ENCODE data around the gene BEGAIN. TPM values are rescaled to one million over a fixed set of nuclear protein-coding genes. Genes with fewer than 3 reads are reported as not detected.

The BEGAIN gene
- total RNA-seq, 1 experiment from 2014 or later: 0.54 TPM

DNA sequence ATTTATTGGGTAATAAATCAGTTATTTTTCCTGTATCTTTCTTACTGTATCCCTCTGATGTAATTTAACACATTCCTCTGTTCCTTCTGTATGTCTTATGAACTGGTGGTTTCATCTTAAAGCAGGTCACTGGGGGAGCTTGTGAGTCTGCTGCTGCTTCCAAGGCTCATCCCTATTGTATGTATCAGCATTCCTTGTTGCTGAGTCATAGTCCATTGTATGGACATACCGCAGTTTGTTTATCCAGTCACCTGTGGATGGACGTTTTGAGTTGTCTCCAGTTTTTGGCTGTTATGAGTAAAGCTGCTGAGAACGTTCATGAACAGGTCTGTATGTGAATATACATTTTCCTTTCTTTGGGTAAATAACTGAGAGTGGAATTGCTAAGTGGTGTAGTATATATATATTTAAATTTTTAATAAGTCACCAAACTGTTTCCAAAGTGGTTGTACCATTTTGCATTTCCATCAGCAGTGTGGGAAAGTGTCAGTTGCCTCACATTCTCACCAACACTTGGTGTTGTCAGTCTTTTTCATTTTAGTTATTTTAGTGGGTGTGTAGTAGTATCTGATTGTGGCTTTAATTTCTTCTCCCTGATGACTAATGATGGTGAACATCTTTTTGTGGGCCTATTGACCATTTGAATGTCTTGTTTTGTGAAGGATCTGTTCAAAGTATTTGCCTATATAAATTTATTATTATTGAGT is 82.7 kb downstream of the BEGAIN start:
- Mint-ChIP-seq H3K36me3 (ENCODE audit: insufficient read depth, unreplicated experiment) (no peaks in the 10 kb centered on the region), H3K9me3 (ENCODE audit: unreplicated experiment) (peaks cover 17% of the 10 kb centered on the region), H3K27me3 (ENCODE audit: insufficient read depth, unreplicated experiment) (peaks cover 2% of the 10 kb centered on the region), H3K4me3 (ENCODE audit: unreplicated experiment) (no peak overlapping the region), H3K27ac (ENCODE audit: unreplicated experiment) (no peak overlapping the region), H3K4me1 (ENCODE audit: low read depth, unreplicated experiment) (no peaks in the 10 kb centered on the region)
- Histone ChIP-seq H3K9me3 (no peaks in the 10 kb centered on the region), H3K4me3 (ENCODE audit: low read depth, low read length) (no peak overlapping the region), H3K4me1 (no peaks in the 10 kb centered on the region), H3K36me3 (ENCODE audit: control insufficient read depth, insufficient read depth, low read length) (no peaks in the 10 kb centered on the region), H3K27me3 (replicated peaks; ENCODE audit: control insufficient read depth, insufficient read depth, low read length) (no peaks in the 10 kb centered on the region)
- CTCF ChIA-PET: no interaction called here
- DNase-seq: no peak
- POLR2A ChIA-PET: no interaction called here
- BruUV-seq (replicated peaks): no TSS peak
- intact Hi-C loops (cut with micrococcal nuclease; ENCODE audit: unreplicated experiment): no loop called here
- TF ChIP-seq, protein P1, sequence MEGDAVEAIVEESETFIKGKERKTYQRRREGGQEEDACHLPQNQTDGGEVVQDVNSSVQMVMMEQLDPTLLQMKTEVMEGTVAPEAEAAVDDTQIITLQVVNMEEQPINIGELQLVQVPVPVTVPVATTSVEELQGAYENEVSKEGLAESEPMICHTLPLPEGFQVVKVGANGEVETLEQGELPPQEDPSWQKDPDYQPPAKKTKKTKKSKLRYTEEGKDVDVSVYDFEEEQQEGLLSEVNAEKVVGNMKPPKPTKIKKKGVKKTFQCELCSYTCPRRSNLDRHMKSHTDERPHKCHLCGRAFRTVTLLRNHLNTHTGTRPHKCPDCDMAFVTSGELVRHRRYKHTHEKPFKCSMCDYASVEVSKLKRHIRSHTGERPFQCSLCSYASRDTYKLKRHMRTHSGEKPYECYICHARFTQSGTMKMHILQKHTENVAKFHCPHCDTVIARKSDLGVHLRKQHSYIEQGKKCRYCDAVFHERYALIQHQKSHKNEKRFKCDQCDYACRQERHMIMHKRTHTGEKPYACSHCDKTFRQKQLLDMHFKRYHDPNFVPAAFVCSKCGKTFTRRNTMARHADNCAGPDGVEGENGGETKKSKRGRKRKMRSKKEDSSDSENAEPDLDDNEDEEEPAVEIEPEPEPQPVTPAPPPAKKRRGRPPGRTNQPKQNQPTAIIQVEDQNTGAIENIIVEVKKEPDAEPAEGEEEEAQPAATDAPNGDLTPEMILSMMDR (IDR thresholded peaks at IDR 0.05; ENCODE audit: insufficient read depth in 1 of 2, low read depth in 1 of 2, low read length in 1 of 2, severe bottlenecking in 1 of 2, unreplicated experiment in 1 of 2): no peak

DNA sequence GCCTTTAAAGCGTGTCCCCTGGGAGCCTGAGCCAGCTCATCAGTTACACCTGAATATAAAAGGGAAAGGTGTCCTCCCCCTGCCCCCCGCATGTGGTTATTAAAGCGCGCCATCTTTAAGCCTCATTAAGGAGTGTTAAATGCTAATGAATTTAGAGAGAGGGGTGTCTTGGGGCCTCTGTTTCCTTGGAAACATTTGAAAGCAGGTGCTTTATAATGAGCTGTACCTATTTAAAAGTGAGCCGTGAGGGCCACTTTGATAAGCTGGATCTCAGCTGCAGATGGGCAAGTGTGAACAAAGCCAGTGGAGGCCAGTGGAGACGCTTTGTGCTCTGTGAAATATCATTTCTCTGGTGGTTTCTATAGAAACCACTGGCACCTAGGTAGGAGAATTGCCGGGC is 84.0 kb downstream of the BEGAIN start:
- H3K9me3 Mint-ChIP-seq (ENCODE audit: unreplicated experiment): peaks cover 17% of the 10 kb centered on the region
- H3K4me1 ChIP-seq: no peaks in the 10 kb centered on the region
- H3K4me3 ChIP-seq (ENCODE audit: low read depth, low read length): no peak overlapping the region
- intact Hi-C loops (cut with micrococcal nuclease; ENCODE audit: unreplicated experiment): no loop called here
- H3K27me3 ChIP-seq (replicated peaks; ENCODE audit: control insufficient read depth, insufficient read depth, low read length): no peaks in the 10 kb centered on the region
- H3K9me3 ChIP-seq: no peaks in the 10 kb centered on the region
- TF ChIP-seq, protein P1 (IDR thresholded peaks at IDR 0.05; ENCODE audit: insufficient read depth in 1 of 2, low read depth in 1 of 2, low read length in 1 of 2, severe bottlenecking in 1 of 2, unreplicated experiment in 1 of 2): no peak
- no peak overlapping the region for H3K4me3 Mint-ChIP-seq (ENCODE audit: unreplicated experiment)
- H3K36me3 ChIP-seq (ENCODE audit: control insufficient read depth, insufficient read depth, low read length): no peaks in the 10 kb centered on the region
- no TSS peak for BruUV-seq (replicated peaks)
- peaks cover 2% of the 10 kb centered on the region for H3K27me3 Mint-ChIP-seq (ENCODE audit: insufficient read depth, unreplicated experiment)
- H3K27ac Mint-ChIP-seq (ENCODE audit: unreplicated experiment): no peak overlapping the region
- ChIA-PET POLR2A (interaction anchor here (0.6 kb wide), 1 partner anchor 63 kb away, joined by 3 read pairs; no protein-coding TSS in a partner anchor), CTCF (no interaction called here)
- no peaks in the 10 kb centered on the region for H3K36me3 Mint-ChIP-seq (ENCODE audit: insufficient read depth, unreplicated experiment)
- no peak for DNase-seq
- no peaks in the 10 kb centered on the region for H3K4me1 Mint-ChIP-seq (ENCODE audit: low read depth, unreplicated experiment)

DNA sequence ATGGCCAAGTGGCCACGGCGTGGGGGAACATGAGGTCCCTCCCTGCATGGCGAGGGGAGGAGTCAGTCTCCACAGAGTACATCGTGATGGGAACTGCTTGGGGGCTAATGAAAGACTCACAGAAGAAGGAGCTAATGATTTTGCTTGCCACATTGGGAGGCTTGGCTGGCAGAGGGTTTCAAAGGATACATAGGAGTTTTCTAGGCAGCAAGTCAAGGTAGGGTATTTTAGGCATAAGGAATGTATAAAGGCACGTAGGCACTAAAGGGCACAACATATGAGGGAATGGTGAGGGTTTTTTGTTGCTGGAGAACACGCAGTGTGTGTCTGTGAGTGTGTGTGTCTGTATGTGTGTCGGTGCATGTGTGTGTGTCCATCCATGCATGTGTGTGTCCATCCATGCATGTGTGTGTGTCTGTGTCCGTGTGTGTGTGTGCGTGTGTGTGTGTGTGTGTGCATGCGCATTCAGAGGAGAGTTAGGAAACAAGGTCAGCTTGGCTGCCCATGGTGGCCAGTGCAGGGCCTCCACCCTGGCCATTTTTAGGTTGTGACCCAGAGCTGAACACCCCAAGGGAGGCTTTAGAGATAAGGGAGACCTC is 84.5 kb downstream of the BEGAIN start:
- ChIA-PET CTCF (no interaction called here), POLR2A (no interaction called here)
- H3K4me1 ChIP-seq: no peaks in the 10 kb centered on the region
- TF ChIP-seq, protein P1 (IDR thresholded peaks at IDR 0.05; ENCODE audit: insufficient read depth in 1 of 2, low read depth in 1 of 2, low read length in 1 of 2, severe bottlenecking in 1 of 2, unreplicated experiment in 1 of 2): no peak
- H3K27me3 ChIP-seq (replicated peaks; ENCODE audit: control insufficient read depth, insufficient read depth, low read length): no peaks in the 10 kb centered on the region
- Mint-ChIP-seq H3K36me3 (ENCODE audit: insufficient read depth, unreplicated experiment) (peaks cover 2% of the 10 kb centered on the region), H3K27ac (ENCODE audit: unreplicated experiment) (no peak overlapping the region), H3K9me3 (ENCODE audit: unreplicated experiment) (peaks cover 17% of the 10 kb centered on the region), H3K27me3 (ENCODE audit: insufficient read depth, unreplicated experiment) (peaks cover 2% of the 10 kb centered on the region), H3K4me1 (ENCODE audit: low read depth, unreplicated experiment) (no peaks in the 10 kb centered on the region), H3K4me3 (ENCODE audit: unreplicated experiment) (no peak overlapping the region)
- intact Hi-C loops (cut with micrococcal nuclease; ENCODE audit: unreplicated experiment): no loop called here
- no peaks in the 10 kb centered on the region for H3K9me3 ChIP-seq
- no TSS peak for BruUV-seq (replicated peaks)
- no peaks in the 10 kb centered on the region for H3K36me3 ChIP-seq (ENCODE audit: control insufficient read depth, insufficient read depth, low read length)
- H3K4me3 ChIP-seq (ENCODE audit: low read depth, low read length): no peak overlapping the region
- DNase-seq: no peak
